ENCODE data around the gene LIG1. TPM values are rescaled to one million over a fixed set of nuclear protein-coding genes. Genes with fewer than 3 reads are reported as not detected.

Gene LIG1
- total and polyA plus RNA-seq, 2 of the 13 experiments (the other 11 are each of a cell fraction or from before 2014, with no cell fraction given): 20.1 to 64.4 TPM

DNA sequence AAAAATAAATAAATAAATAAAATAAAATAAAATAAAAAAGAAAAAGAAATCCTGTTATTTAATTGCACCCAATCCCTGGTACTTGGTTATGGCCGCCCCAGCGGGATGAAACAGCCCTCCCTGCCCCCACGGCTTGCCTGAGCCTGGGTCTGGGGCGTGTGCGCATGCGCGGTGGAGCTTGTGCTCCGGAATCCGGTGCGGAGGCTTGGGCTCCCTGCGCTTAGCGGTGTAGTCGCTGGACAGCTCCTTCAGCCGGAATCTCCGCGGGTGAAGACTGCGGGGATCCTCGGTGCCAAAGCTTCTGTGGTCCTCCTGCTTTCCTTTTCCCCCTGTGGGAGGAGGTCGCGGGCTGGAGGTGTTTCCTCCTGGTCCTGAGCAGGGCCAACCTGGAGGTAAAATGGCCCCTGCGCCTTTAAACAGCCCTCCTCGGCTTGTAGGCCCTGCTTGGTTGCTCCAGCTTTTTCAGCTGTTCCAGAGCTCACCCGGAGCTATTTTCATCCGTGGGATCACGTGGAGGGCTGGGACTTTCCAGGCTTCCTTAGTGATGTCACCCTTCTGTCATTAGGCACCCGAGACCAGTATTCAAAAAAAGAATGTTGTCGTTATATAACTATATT lies 59.7 kb downstream of the LIG1 start, which contains the start of gene PLA2G4C:
PLA2G4C (minus strand) TSS at position 468 of the 617 bp plus-strand sequence. CDS start 4,288 bp downstream, outside the sequence.
- TSS peak; percentile 97 for BruUV-seq (replicated peaks)
- peaks cover 4% of the 10 kb centered on the region in 2 experiments; a peak in 2 of 5 replicates for H3K36me3 ChIP-seq (replicated peaks in 1 of 2; ENCODE audit: control insufficient read depth in 1 of 2, insufficient read depth in 2 of 2, low read length in 2 of 2)
- peak within 1 kb of the TSS; percentile 57 for H2AFZ ChIP-seq (ENCODE audit: low read length)
- peak within 1 kb of the TSS; percentile 78 for H3K27ac ChIP-seq (ENCODE audit: extremely low read length, insufficient read depth, low read length)
- ATAC-seq (peak; percentile 73), DNase-seq (ENCODE audit: low spot score) (peak; percentile 72), FAIRE-seq (peak; percentile 44)
- H3K27me3 ChIP-seq (ENCODE audit: control insufficient read depth in 1 of 2, insufficient read depth in 2 of 2, low read length in 2 of 2): no peaks in the 10 kb centered on the region; a peak in 1 of 5 replicates
- in situ Hi-C loops (cut with HindIII; ENCODE audit: extremely low pct_ligation_motif_present, low pct_unique_long_range_greater_than_20kb) (no loop called here), intact Hi-C loops (cut with micrococcal nuclease; ENCODE audit: unreplicated experiment) (no loop called here)
- no peaks in the 10 kb centered on the region for H3K79me2 ChIP-seq (ENCODE audit: insufficient read depth, low read length)
- 2% methylated on average over 6 of the region's 27 CpGs for WGBS (ENCODE audit: low lambda C conversion rate)
- no peaks in the 10 kb centered on the region for H4K20me1 ChIP-seq (ENCODE audit: insufficient read depth, low read length)
- H3K9ac ChIP-seq (ENCODE audit: insufficient read depth, low read depth, low read length): peak within 1 kb of the TSS; percentile 80
- H3K4me3 ChIP-seq (replicated peaks in 1 of 3; ENCODE audit: insufficient read depth in 1 of 3, low read depth in 2 of 3, low read length in 3 of 3): peak within 1 kb of the TSS; percentile 71 to 87 (median 74)
- ChIA-PET POLR2A (interaction anchor here (0.7 to 1.5 kb wide), 7 partner anchors 9 to 145 kb away, joined by 3 to 7 read pairs (median 5); partner anchors contain the start of genes CARD8 and LIG1), CTCF (ENCODE audit: low intra/inter-chr PET ratio, low total read pairs) (no interaction called here)
- no peaks in the 10 kb centered on the region for H3K9me3 ChIP-seq (ENCODE audit: low read length)
- peaks cover 18% of the 10 kb centered on the region for H3K4me1 ChIP-seq (ENCODE audit: insufficient read depth, low read length)
- peak within 1 kb of the TSS; percentile 89 for H3K4me2 ChIP-seq (ENCODE audit: low read depth, low read length)
- peak; percentile 32; the same call in 1 of the 2 replicates for TF ChIP-seq ZNF230 (CRISPR knock-in tag; IDR thresholded peaks at IDR 0.05)
- TF ChIP-seq, protein P1, sequence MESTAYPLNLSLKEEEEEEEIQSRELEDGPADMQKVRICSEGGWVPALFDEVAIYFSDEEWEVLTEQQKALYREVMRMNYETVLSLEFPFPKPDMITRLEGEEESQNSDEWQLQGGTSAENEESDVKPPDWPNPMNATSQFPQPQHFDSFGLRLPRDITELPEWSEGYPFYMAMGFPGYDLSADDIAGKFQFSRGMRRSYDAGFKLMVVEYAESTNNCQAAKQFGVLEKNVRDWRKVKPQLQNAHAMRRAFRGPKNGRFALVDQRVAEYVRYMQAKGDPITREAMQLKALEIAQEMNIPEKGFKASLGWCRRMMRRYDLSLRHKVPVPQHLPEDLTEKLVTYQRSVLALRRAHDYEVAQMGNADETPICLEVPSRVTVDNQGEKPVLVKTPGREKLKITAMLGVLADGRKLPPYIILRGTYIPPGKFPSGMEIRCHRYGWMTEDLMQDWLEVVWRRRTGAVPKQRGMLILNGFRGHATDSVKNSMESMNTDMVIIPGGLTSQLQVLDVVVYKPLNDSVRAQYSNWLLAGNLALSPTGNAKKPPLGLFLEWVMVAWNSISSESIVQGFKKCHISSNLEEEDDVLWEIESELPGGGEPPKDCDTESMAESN (CRISPR knock-in tag; conservative IDR thresholded peaks at IDR 0.05): 0 out of 2 replicates have a peak, but pooled peaks have one; percentile 49
- TF ChIP-seq, protein P2, sequence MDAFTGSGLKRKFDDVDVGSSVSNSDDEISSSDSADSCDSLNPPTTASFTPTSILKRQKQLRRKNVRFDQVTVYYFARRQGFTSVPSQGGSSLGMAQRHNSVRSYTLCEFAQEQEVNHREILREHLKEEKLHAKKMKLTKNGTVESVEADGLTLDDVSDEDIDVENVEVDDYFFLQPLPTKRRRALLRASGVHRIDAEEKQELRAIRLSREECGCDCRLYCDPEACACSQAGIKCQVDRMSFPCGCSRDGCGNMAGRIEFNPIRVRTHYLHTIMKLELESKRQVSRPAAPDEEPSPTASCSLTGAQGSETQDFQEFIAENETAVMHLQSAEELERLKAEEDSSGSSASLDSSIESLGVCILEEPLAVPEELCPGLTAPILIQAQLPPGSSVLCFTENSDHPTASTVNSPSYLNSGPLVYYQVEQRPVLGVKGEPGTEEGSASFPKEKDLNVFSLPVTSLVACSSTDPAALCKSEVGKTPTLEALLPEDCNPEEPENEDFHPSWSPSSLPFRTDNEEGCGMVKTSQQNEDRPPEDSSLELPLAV (CRISPR knock-in tag; conservative IDR thresholded peaks at IDR 0.05; ENCODE audit: low read depth): no peak
- TF ChIP-seq, protein P3, sequence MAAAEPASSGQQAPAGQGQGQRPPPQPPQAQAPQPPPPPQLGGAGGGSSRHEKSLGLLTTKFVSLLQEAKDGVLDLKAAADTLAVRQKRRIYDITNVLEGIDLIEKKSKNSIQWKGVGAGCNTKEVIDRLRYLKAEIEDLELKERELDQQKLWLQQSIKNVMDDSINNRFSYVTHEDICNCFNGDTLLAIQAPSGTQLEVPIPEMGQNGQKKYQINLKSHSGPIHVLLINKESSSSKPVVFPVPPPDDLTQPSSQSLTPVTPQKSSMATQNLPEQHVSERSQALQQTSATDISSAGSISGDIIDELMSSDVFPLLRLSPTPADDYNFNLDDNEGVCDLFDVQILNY (CRISPR knock-in tag; conservative IDR thresholded peaks at IDR 0.05): no peak
- no peak for TF ChIP-seq ZFP36 (IDR thresholded peaks at IDR 0.05; ENCODE audit: borderline replicate concordance, low read depth, low read length, partially characterized antibody)
- TF ChIP-seq, protein P4, sequence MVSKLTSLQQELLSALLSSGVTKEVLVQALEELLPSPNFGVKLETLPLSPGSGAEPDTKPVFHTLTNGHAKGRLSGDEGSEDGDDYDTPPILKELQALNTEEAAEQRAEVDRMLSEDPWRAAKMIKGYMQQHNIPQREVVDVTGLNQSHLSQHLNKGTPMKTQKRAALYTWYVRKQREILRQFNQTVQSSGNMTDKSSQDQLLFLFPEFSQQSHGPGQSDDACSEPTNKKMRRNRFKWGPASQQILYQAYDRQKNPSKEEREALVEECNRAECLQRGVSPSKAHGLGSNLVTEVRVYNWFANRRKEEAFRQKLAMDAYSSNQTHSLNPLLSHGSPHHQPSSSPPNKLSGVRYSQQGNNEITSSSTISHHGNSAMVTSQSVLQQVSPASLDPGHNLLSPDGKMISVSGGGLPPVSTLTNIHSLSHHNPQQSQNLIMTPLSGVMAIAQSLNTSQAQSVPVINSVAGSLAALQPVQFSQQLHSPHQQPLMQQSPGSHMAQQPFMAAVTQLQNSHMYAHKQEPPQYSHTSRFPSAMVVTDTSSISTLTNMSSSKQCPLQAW (CRISPR knock-in tag; IDR thresholded peaks at IDR 0.05): 0 out of 2 replicates have a peak, but pooled peaks have one; percentile 47
- TF ChIP-seq HES4 (CRISPR knock-in tag; IDR thresholded peaks at IDR 0.05; ENCODE audit: borderline replicate concordance): no peak
- 0 out of 2 replicates have a peak, but pooled peaks have one; percentile 28 for TF ChIP-seq GATA4 (IDR thresholded peaks at IDR 0.05; ENCODE audit: borderline replicate concordance, low read depth)
- TF ChIP-seq SALL2 (CRISPR knock-in tag; IDR thresholded peaks at IDR 0.05): peak; percentile 49; the same call in 1 of the 2 replicates
- TF ChIP-seq ARNTL (CRISPR knock-in tag; IDR thresholded peaks at IDR 0.05): no peak
- TF ChIP-seq XRCC5 (optimal IDR thresholded peaks at IDR 0.05; ENCODE audit: low read length): peak; percentile 44
- TF ChIP-seq, protein P5, sequence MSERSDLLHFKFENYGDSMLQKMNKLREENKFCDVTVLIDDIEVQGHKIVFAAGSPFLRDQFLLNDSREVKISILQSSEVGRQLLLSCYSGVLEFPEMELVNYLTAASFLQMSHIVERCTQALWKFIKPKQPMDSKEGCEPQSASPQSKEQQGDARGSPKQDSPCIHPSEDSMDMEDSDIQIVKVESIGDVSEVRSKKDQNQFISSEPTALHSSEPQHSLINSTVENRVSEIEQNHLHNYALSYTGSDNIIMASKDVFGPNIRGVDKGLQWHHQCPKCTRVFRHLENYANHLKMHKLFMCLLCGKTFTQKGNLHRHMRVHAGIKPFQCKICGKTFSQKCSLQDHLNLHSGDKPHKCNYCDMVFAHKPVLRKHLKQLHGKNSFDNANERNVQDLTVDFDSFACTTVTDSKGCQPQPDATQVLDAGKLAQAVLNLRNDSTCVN (CRISPR knock-in tag; IDR thresholded peaks at IDR 0.05; ENCODE audit: borderline replicate concordance): peak; percentile 61; the same call in 1 of the 2 replicates
- TF ChIP-seq, protein P6, sequence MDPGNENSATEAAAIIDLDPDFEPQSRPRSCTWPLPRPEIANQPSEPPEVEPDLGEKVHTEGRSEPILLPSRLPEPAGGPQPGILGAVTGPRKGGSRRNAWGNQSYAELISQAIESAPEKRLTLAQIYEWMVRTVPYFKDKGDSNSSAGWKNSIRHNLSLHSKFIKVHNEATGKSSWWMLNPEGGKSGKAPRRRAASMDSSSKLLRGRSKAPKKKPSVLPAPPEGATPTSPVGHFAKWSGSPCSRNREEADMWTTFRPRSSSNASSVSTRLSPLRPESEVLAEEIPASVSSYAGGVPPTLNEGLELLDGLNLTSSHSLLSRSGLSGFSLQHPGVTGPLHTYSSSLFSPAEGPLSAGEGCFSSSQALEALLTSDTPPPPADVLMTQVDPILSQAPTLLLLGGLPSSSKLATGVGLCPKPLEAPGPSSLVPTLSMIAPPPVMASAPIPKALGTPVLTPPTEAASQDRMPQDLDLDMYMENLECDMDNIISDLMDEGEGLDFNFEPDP (CRISPR knock-in tag; conservative IDR thresholded peaks at IDR 0.05): no peak
